DND-41 (cell line): ENCODE results near the gene HGS.

Experiments
- CTCF ChIP-seq: IDR thresholded peaks from 2 replicates; pipeline ENCODE4 v1.5.1; 2012; ENCODE audit warnings: borderline replicate concordance, low read length, moderate library complexity, mild to moderate bottlenecking; ENCODE audit not compliant: poor library complexity, severe bottlenecking; ENCODE audit errors: extremely low read depth
- EZH2 ChIP-seq: IDR thresholded peaks from 3 replicates; pipeline ENCODE4 v1.6.1; 2012; ENCODE audit warnings: borderline replicate concordance, low read depth, mild to moderate bottlenecking, moderate library complexity, low read length, inconsistent platforms; ENCODE audit not compliant: severe bottlenecking

GRCh38 chr17:81685108-81685507, 1.3 kb downstream of the HGS start:
- TF ChIP-seq CTCF, result no peak
- no peak for TF ChIP-seq EZH2
